Ecto neural progenitor cell (in vitro differentiated cells): ENCODE measurements around the gene GPC5.
"Not testable (repeated sequence)": the region's sequence is repeated elsewhere in the genome, so short reads cannot be mapped to it uniquely, and the experiment has no call there.

Experiments used
- DNase-seq: peaks from one replicate; pipeline ENCODE4 v3.0.0-alpha.2; 2018; ENCODE audit warnings: low spot score

Gene GPC5

GRCh38 chr13:92849381-92849780 is 1451.0 kb downstream of the GPC5 start:
- no peak for DNase-seq

GRCh38 chr13:92864584-92865284 is 1466.3 kb downstream of the GPC5 start:
- no peak for DNase-seq

- no peak for DNase-seq
These were observed 1474.6 kb downstream of the GPC5 start for GRCh38 chr13:92873029-92873428.

DNA sequence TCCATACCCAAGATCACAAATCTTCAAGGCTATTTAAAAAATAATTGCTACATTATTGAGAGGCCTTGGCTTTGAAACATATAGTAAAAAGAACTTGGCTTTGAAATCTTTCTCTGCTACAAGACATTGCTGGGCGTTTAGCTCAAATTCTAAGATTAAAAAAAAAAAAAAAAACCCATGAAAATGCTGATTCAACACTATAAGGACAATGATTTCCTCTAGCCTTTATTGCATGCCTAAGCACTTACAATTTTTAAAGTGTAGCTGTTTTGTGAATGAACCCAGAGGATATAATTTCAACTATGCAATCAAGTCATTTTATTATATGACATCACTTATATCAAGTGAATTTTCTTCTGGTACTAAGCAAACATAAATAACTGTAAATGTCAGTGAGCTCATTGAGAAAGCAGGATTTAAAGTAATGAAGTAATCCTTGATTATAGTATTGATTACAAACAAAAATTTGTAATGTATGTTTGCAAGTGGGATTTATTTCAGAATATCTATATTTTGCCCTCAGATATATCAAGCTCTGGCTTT is 1488.2 kb downstream of the GPC5 start:
- DNase-seq = no peak

DNA sequence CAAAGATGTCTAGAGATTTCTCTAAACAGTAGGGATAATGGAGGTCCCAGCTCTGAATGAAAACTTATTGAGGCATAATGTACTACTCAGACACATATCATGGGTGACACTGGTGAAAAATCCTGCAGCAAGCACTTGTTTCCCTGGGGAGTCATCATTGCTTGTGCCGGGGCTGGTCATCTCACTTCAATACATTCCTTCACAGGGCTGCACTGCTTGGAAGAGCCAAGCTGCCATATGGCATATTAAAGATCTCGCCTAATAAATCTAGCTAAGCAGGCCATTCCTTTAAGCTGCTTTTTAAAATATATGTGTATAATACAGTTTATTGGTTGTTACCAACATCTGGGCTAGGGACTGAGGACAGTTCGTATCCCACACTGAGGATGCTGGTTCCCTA is 1496.0 kb downstream of the GPC5 start:
- no peak for DNase-seq

DNA sequence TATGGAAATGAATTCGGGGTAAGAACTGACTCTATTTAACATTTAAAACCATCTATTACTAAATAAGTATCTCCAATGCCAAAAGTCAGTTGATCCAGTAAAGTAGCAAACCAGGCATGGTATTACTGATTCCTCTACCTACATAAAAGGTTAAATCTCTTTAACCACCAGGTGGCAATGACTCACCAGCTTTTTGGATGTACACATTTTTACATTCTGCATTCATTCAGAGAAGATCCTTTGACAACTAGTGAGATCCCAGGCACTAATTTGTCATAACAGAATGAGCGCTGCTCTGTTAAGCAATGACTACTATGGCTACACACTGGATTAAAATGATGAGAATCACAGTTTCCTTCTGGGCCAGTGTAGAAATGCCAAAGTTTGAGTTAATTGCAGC is 1498.4 kb downstream of the GPC5 start:
- no peak for DNase-seq

DNA sequence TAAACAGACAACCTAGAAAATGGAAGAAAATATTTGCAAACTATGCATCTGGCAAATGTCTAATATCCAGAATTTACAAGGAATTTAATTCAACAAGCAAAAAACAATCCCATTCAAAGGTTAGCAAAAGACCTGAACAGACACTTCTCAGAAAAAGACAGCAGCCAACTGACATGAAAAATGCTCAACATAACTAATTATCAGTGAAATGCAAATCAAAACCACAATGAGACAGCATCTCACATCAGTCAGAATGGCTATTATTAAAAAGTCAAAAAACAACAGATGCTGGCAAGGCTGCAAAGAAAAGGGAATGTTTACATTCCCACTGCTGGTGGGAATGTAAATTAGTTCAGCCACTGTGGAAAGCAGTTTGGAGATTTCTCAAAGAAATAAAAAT is 1500.5 kb downstream of the GPC5 start:
- not testable (repeated sequence) for DNase-seq

GRCh38 chr13:92900446-92900845 is 1502.0 kb downstream of the GPC5 start:
- no peak for DNase-seq

DNA sequence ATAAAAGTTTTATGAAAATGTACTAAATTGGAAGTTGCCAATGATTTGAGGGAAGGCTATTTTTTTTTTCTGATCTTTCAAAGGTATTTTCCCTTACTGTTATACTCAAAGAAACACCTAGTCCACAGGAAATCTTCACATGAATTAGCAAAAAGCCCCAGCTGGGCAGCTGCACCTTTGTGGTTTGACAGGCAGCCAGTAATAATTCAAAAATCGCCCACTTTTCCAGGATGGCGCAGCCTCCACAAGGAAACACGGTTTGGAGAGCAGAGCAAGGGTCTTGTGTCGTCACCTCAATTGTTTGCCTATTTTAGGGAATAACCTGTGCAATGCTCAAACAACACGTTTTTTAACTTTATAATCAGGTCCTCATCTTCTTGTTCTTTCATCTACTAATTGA is 1503.3 kb downstream of the GPC5 start:
- DNase-seq = no peak

GRCh38 chr13:92912629-92913028 is 1514.2 kb downstream of the GPC5 start:
- DNase-seq = no peak

- DNase-seq = no peak
These were observed 1515.4 kb downstream of the GPC5 start for GRCh38 chr13:92913840-92914239.
